ENCODE measurements around the gene CARTPT.

GRCh38 chr5:71757590-71758543 is 38.8 kb downstream of the CARTPT start:
- TF ChIP-seq, protein P1, sequence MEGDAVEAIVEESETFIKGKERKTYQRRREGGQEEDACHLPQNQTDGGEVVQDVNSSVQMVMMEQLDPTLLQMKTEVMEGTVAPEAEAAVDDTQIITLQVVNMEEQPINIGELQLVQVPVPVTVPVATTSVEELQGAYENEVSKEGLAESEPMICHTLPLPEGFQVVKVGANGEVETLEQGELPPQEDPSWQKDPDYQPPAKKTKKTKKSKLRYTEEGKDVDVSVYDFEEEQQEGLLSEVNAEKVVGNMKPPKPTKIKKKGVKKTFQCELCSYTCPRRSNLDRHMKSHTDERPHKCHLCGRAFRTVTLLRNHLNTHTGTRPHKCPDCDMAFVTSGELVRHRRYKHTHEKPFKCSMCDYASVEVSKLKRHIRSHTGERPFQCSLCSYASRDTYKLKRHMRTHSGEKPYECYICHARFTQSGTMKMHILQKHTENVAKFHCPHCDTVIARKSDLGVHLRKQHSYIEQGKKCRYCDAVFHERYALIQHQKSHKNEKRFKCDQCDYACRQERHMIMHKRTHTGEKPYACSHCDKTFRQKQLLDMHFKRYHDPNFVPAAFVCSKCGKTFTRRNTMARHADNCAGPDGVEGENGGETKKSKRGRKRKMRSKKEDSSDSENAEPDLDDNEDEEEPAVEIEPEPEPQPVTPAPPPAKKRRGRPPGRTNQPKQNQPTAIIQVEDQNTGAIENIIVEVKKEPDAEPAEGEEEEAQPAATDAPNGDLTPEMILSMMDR (IDR thresholded peaks at IDR 0.05; ENCODE audit: low read depth, low read length, poor library complexity, severe bottlenecking) = peak; percentile 27
- TF ChIP-seq EZH2phosphoT487 (IDR thresholded peaks at IDR 0.05; ENCODE audit: borderline replicate concordance, low read length) = no peak

Data from DOHH2 (cell line).